ENCODE results near the gene CACNG4. TPM values are rescaled to one million over a fixed set of nuclear protein-coding genes. Genes with fewer than 3 reads are reported as not detected.

Gene CACNG4
- total RNA-seq, 1 experiment from 2014 or later: 40.3 TPM

DNA sequence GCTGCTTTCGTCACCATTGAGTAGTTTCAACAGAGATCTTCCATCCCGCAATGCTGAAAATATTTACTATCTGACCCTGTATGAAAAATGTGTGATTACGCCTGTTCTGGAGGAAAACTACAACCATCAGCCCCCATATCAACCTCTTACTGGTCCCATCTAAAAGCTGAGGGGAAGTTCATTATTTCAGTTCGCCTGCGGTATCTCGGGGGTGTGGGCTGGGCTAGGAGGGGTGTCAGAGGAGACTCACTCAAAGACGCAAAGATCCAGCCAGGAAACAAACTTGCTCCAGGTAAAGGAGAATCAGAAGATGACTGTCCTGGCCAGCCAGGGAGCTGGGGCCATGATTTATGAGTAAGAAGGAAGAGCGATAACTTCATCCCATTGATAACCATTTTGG is 93.5 kb downstream of the CACNG4 start:
- BruUV-seq (replicated peaks): no TSS peak
- ChIA-PET POLR2A (no interaction called here), CTCF (no interaction called here)
- no peak overlapping the region for H3K27ac ChIP-seq (ENCODE audit: low read length)
- TF ChIP-seq TCF7L2 (IDR thresholded peaks at IDR 0.05; ENCODE audit: low read depth, low read length) (no peak), SIN3A (IDR thresholded peaks at IDR 0.05; ENCODE audit: borderline replicate concordance, insufficient read depth, low read depth, low read length) (no peak), POLR2AphosphoS5 (IDR thresholded peaks at IDR 0.05; ENCODE audit: low read depth, low read length) (no peak), REST (IDR thresholded peaks at IDR 0.05; ENCODE audit: insufficient read depth in 1 of 2, low read depth in 2 of 2, low read length in 1 of 2) (no peak)
- TF ChIP-seq, protein P1, sequence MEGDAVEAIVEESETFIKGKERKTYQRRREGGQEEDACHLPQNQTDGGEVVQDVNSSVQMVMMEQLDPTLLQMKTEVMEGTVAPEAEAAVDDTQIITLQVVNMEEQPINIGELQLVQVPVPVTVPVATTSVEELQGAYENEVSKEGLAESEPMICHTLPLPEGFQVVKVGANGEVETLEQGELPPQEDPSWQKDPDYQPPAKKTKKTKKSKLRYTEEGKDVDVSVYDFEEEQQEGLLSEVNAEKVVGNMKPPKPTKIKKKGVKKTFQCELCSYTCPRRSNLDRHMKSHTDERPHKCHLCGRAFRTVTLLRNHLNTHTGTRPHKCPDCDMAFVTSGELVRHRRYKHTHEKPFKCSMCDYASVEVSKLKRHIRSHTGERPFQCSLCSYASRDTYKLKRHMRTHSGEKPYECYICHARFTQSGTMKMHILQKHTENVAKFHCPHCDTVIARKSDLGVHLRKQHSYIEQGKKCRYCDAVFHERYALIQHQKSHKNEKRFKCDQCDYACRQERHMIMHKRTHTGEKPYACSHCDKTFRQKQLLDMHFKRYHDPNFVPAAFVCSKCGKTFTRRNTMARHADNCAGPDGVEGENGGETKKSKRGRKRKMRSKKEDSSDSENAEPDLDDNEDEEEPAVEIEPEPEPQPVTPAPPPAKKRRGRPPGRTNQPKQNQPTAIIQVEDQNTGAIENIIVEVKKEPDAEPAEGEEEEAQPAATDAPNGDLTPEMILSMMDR (IDR thresholded peaks at IDR 0.05): no peak
- DNase-seq (ENCODE audit: low read depth, low spot score) (no peak), ATAC-seq (no peak)
- H3K27me3 ChIP-seq (ENCODE audit: control insufficient read depth, insufficient read depth, low read length): no peaks in the 10 kb centered on the region
- H3K9me3 ChIP-seq (ENCODE audit: control insufficient read depth, insufficient read depth, low read depth, low read length): no peaks in the 10 kb centered on the region
- intact Hi-C loops (cut with micrococcal nuclease; ENCODE audit: unreplicated experiment) (no loop called here), in situ Hi-C loops (cut with HindIII; ENCODE audit: low pct_unique_long_range_greater_than_20kb, low sequenced_read_pairs) (no loop called here)
- no peak overlapping the region for H3K4me3 ChIP-seq (ENCODE audit: low read depth in 2 of 2, low read length in 2 of 2)
- no peaks in the 10 kb centered on the region for H3K4me1 ChIP-seq (ENCODE audit: control insufficient read depth, insufficient read depth, low read length)
- H3K36me3 ChIP-seq (ENCODE audit: control insufficient read depth, insufficient read depth, low read length): no peaks in the 10 kb centered on the region

DNA sequence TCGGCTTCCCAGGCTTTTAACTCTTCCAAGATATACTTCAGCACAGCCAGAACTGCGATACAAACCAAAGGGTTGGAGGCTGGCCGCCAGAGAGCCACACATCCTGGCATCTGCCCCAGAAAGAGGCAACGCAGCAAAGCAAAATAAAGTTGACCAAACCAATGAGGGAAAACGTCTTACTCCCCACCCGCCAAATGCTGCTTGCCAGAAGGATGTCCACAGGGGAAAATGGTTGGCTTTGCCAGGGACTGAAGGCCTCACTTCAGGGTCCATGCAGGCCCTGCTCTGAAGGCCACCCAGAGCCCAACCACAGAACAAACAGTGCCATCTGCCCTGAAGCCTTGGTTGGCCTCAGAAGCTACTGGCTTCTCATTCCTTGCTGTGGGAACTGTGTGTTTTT is 94.9 kb downstream of the CACNG4 start:
- TF ChIP-seq, protein P1 (IDR thresholded peaks at IDR 0.05): no peak
- TF ChIP-seq TCF7L2 (IDR thresholded peaks at IDR 0.05; ENCODE audit: low read depth, low read length) (no peak), POLR2AphosphoS5 (IDR thresholded peaks at IDR 0.05; ENCODE audit: low read depth, low read length) (no peak), REST (IDR thresholded peaks at IDR 0.05; ENCODE audit: insufficient read depth in 1 of 2, low read depth in 2 of 2, low read length in 1 of 2) (no peak), SIN3A (IDR thresholded peaks at IDR 0.05; ENCODE audit: borderline replicate concordance, insufficient read depth, low read depth, low read length) (no peak)
- Histone ChIP-seq H3K4me1 (ENCODE audit: control insufficient read depth, insufficient read depth, low read length) (no peaks in the 10 kb centered on the region), H3K36me3 (ENCODE audit: control insufficient read depth, insufficient read depth, low read length) (no peaks in the 10 kb centered on the region), H3K27me3 (ENCODE audit: control insufficient read depth, insufficient read depth, low read length) (no peaks in the 10 kb centered on the region), H3K27ac (ENCODE audit: low read length) (no peak overlapping the region), H3K9me3 (ENCODE audit: control insufficient read depth, insufficient read depth, low read depth, low read length) (no peaks in the 10 kb centered on the region), H3K4me3 (ENCODE audit: low read depth in 2 of 2, low read length in 2 of 2) (no peak overlapping the region)
- ChIA-PET CTCF (no interaction called here), POLR2A (no interaction called here)
- intact Hi-C loops (cut with micrococcal nuclease; ENCODE audit: unreplicated experiment): no loop called here
- BruUV-seq (replicated peaks): no TSS peak
- in situ Hi-C loops (cut with HindIII; ENCODE audit: low pct_unique_long_range_greater_than_20kb, low sequenced_read_pairs): no loop called here
- DNase-seq (ENCODE audit: low read depth, low spot score) (no peak), ATAC-seq (no peak)

Measured in Panc1 (cell line).